OCI-LY7 (cell line): Measurements from ENCODE around the gene INPP4A.

Experiments used
- CTCF ChIP-seq: fragments of 200-600 bp; sonication (generic); conservative IDR thresholded peaks from 2 replicates; pipeline ENCODE4 v1.5.1; 2014; ENCODE audit warnings: mild to moderate bottlenecking, antibody characterized with exemption, low read length, moderate library complexity, mixed read lengths
- EZH2phosphoT487 ChIP-seq: fragments of 200-600 bp; sonication (generic); IDR thresholded peaks from 2 replicates; pipeline ENCODE4 v1.6.1; 2018; ENCODE audit warnings: low read depth, borderline replicate concordance, mild to moderate bottlenecking, mixed run types, antibody characterized with exemption, low read length, moderate library complexity, mixed read lengths

DNA sequence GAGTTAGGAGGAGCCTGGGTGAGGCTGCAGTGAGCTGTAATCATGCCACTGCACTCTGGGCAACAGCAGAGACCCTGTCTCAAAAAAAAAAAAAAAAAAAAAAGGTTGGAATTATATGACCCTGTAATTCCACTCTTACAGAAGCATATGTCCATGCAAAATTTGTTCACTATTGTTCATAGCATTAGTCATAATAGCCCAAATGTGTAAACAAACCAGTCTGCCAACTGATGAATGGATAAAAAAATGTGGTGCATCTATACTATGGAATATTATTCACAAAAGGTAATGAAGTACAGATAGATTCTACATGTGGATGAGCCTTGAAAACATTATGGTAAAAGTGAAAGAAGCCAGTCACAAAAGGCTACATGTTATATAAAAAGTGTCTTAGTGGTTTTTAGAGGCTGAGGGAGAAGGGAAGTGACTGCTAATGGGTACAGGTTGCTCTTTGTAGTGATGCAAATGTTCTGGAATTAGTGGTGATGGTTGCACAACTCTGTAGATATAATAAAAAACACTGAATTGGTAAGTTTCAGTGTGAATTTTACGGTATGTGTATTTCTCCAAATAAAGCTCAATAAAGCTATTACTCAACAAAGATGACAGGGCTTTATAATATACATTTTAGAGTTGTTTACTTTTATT, 154.2 kb downstream of the INPP4A start:
- TF ChIP-seq CTCF (no peak), EZH2phosphoT487 (no peak)
